Dedifferentiated amniotic fluid mesenchymal stem cell (primary cell): ENCODE results near the gene GHDC.
"Not testable (repeated sequence)": the region's sequence is repeated elsewhere in the genome, so short reads cannot be mapped to it uniquely, and the experiment has no call there.

Source experiments
- DNase-seq: peaks from one replicate; pipeline ENCODE4 v3.0.0-alpha.2; 2016; ENCODE audit errors: extremely low spot score

The GHDC gene

GRCh38 chr17:42203354-42203753, 9.1 kb upstream of the GHDC start:
- DNase-seq = no peak

GRCh38 chr17:42202696-42203095, 8.4 kb upstream of the GHDC start:
- DNase-seq = no peak

- no peak for DNase-seq
These were observed 7.9 kb upstream of the GHDC start for GRCh38 chr17:42202159-42202558.

GRCh38 chr17:42201458-42201772, 7.1 kb upstream of the GHDC start:
- no peak for DNase-seq

GRCh38 chr17:42200706-42201457, 6.6 kb upstream of the GHDC start:
- no peak for DNase-seq

- no peak for DNase-seq
These were observed 5.2 kb upstream of the GHDC start for GRCh38 chr17:42199416-42200011.

- no peak for DNase-seq
These were observed 4.6 kb upstream of the GHDC start for GRCh38 chr17:42198897-42199296.

GRCh38 chr17:42197564-42198156, 3.4 kb upstream of the GHDC start:
- DNase-seq = no peak

- DNase-seq = no peak
These were observed 902 bp downstream of the GHDC start for GRCh38 chr17:42193216-42193968.

GRCh38 chr17:42192189-42193126, 1.8 kb downstream of the GHDC start:
- no peak for DNase-seq

- DNase-seq = no peak
These were observed 3.1 kb downstream of the GHDC start for GRCh38 chr17:42191275-42191608.

- no peak for DNase-seq
These were observed 3.6 kb downstream of the GHDC start for GRCh38 chr17:42190491-42191274.

- DNase-seq = no peak
These were observed 4.7 kb downstream of the GHDC start for GRCh38 chr17:42189651-42189965.

GRCh38 chr17:42188749-42189650, 5.3 kb downstream of the GHDC start:
- DNase-seq = no peak

GRCh38 chr17:42187833-42188232, 6.5 kb downstream of the GHDC start:
- DNase-seq = no peak

GRCh38 chr17:42186191-42186590, 8.1 kb downstream of the GHDC start:
- DNase-seq = not testable (repeated sequence)

- DNase-seq = no peak
These were observed 8.7 kb downstream of the GHDC start for GRCh38 chr17:42185621-42185930.

GRCh38 chr17:42184713-42185620, 9.3 kb downstream of the GHDC start, which contains the start of gene HCRT:
TSS of gene HCRT (minus strand) at chr17:42185452. CDS start at chr17:42185365, 87 bp downstream.
- DNase-seq = no peak
